RWPE2 (cell line): ENCODE results near the gene ELP4.

Experiments
- ATAC-seq: fragments of 200-7000 bp; cut with Tn5 transposase; 3 replicates; pipeline ENCODE4 v1.9.1; 2021; ENCODE audit warnings: low read depth
- DNase-seq: peaks from one replicate; pipeline ENCODE4 v3.0.0-alpha.2; 2020; ENCODE audit warnings: low spot score
- H3K27ac ChIP-seq: fragments of 450-650 bp; 2 replicates; pipeline ENCODE4 v1.5.1; 2017; ENCODE audit warnings: mild to moderate bottlenecking; ENCODE audit not compliant: poor library complexity, severe bottlenecking
- H3K27me3 ChIP-seq: fragments of 250-450 bp; sonication (Bioruptor Pico); 2 replicates; pipeline ENCODE4 v1.5.1; 2021; ENCODE audit warnings: mild to moderate bottlenecking, moderate library complexity; ENCODE audit not compliant: insufficient read depth, poor library complexity, severe bottlenecking
- H3K36me3 ChIP-seq: fragments of 250-450 bp; sonication (Bioruptor Pico); 2 replicates; pipeline ENCODE4 v1.5.1; 2020; ENCODE audit warnings: low read depth, mild to moderate bottlenecking, moderate library complexity
- H3K4me1 ChIP-seq: fragments of 250-450 bp; sonication (Bioruptor Pico); 2 replicates; pipeline ENCODE4 v1.5.1; 2021; ENCODE audit warnings: mild to moderate bottlenecking, moderate library complexity; ENCODE audit not compliant: insufficient read depth, poor library complexity, severe bottlenecking
- H3K4me3 ChIP-seq: fragments of 250-450 bp; sonication (Bioruptor Pico); 2 replicates; pipeline ENCODE4 v1.5.1; 2021; ENCODE audit warnings: mild to moderate bottlenecking, moderate library complexity; ENCODE audit not compliant: severe bottlenecking
- H3K9me3 ChIP-seq: fragments of 250-450 bp; sonication (Bioruptor Pico); 2 replicates; pipeline ENCODE4 v1.5.1; 2021; ENCODE audit warnings: mild to moderate bottlenecking, moderate library complexity; ENCODE audit not compliant: severe bottlenecking
- CTCF ChIP-seq: fragments of 450-650 bp; IDR thresholded peaks from one replicate; pipeline ENCODE4 v1.5.1; 2017; ENCODE audit warnings: mild to moderate bottlenecking, moderate library complexity; ENCODE audit not compliant: poor library complexity, severe bottlenecking

The ELP4 gene

DNA sequence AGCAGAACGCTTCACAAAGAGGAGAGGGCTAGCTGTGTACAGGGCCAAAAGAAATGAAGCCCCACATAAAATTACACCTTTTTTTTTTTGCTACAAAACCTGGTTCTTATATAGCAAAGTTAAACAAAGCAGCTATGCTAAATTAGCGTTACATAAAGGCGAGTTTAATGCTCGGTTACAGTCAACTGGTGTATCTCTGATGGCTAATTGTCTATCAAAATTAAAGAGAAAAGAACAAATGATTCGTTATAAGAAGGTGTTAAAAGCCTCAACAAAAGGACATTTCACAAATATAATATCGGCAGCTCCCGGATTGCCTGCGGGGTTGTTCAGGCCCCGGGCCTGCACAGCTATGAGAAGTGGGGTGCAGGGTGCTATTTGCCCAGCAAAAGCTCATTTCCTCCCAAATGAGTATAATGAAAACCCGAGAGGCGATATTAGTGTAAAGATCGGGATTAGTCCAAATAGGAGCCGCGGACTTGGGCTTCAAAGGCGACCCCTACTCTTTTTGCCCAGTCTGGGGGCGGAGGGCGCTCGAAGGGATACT, 314.8 kb downstream of the ELP4 start:
- DNase-seq (no peak), ATAC-seq (no peak)
- no peaks in the 10 kb centered on the region for H3K4me1 ChIP-seq
- H3K9me3 ChIP-seq: no peaks in the 10 kb centered on the region
- H3K4me3 ChIP-seq: no peak overlapping the region
- H3K27me3 ChIP-seq: peaks cover 100% of the 10 kb centered on the region
- no peak for TF ChIP-seq CTCF
- no peak overlapping the region for H3K27ac ChIP-seq
- no peaks in the 10 kb centered on the region for H3K36me3 ChIP-seq

GRCh38 chr11:31824879-31825837, 315.6 kb downstream of the ELP4 start:
- no peak overlapping the region for H3K4me3 ChIP-seq
- no peak for DNase-seq
- no peak overlapping the region for H3K27ac ChIP-seq
- H3K36me3 ChIP-seq: no peaks in the 10 kb centered on the region
- no peaks in the 10 kb centered on the region for H3K4me1 ChIP-seq
- TF ChIP-seq CTCF: no peak
- H3K27me3 ChIP-seq: peaks cover 100% of the 10 kb centered on the region
- ATAC-seq: no peak
- H3K9me3 ChIP-seq: no peaks in the 10 kb centered on the region

DNA sequence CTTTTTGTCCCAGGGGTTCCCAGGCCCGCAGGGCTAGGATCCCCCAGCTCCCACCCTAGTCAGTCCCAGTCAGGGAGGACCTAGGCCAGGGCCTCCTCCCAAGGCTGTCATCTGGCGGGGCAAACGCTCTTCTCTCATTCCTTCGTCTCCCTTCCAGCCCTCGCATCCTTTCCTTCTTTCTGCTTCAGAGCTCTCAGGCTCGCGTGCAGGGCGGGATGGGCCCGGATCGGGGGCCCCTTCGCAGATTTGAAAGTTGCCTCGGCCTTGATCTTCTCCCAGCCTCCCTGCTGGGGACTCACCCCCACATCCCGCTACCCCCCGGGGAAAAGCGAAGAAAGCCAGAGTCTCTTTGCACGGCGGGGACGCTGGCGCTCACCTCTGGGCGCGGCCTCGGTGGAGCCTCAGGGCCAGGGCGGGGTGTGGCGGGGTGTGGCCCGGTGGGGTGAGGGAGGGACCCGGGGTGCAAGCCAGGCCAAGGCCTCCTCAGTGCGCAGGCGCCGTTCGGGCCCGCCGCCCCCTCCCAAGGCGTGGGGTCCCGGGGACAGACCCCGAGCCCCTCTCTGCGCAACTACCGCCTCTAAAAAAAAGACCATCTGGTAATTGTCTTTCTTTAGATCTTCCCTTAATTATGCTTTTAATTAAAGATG, 316.4 kb downstream of the ELP4 start:
- H3K9me3 ChIP-seq: no peaks in the 10 kb centered on the region
- H3K4me3 ChIP-seq: no peak overlapping the region
- DNase-seq (no peak), ATAC-seq (0 out of 3 replicates have a peak, but pooled peaks have one; percentile 13)
- no peak overlapping the region for H3K27ac ChIP-seq
- TF ChIP-seq CTCF: no peak
- H3K27me3 ChIP-seq: peaks cover 100% of the 10 kb centered on the region
- H3K4me1 ChIP-seq: no peaks in the 10 kb centered on the region
- H3K36me3 ChIP-seq: no peaks in the 10 kb centered on the region

- DNase-seq (no peak), ATAC-seq (peak; percentile 25; the same call in 1 of the 3 replicates)
- Histone ChIP-seq H3K4me3 (no peak overlapping the region), H3K36me3 (no peaks in the 10 kb centered on the region), H3K4me1 (no peaks in the 10 kb centered on the region), H3K27me3 (peaks cover 98% of the 10 kb centered on the region), H3K27ac (no peak overlapping the region), H3K9me3 (no peaks in the 10 kb centered on the region)
- TF ChIP-seq CTCF: no peak
These were observed 317.2 kb downstream of the ELP4 start for GRCh38 chr11:31826536-31827438.
